Nephron progenitor cell (in vitro differentiated cells): ENCODE measurements around the gene G6PC3.
"Not testable (repeated sequence)": the region's sequence is repeated elsewhere in the genome, so short reads cannot be mapped to it uniquely, and the experiment has no call there.

Source experiments
- DNase-seq: peaks from one replicate; pipeline ENCODE4 v3.0.0; 2021
- H3K27ac Mint-ChIP-seq: 2 replicates; pipeline ENCODE4 v1.8.0; 2021; ENCODE audit warnings: mild to moderate bottlenecking, moderate library complexity, mixed read lengths
- H3K27me3 Mint-ChIP-seq: 2 replicates; pipeline ENCODE4 v1.8.0; 2021; ENCODE audit warnings: mild to moderate bottlenecking, low read depth, mixed read lengths; ENCODE audit not compliant: poor library complexity
- H3K36me3 Mint-ChIP-seq: 2 replicates; pipeline ENCODE4 v1.8.0; 2021; ENCODE audit warnings: low read depth, mixed read lengths
- H3K4me1 Mint-ChIP-seq: 2 replicates; pipeline ENCODE4 v1.8.0; 2021; ENCODE audit warnings: mixed read lengths
- H3K4me3 Mint-ChIP-seq: 2 replicates; pipeline ENCODE4 v1.8.0; 2021; ENCODE audit warnings: mild to moderate bottlenecking, moderate library complexity, mixed read lengths
- H3K9me3 Mint-ChIP-seq: 2 replicates; pipeline ENCODE4 v1.8.0; 2021; ENCODE audit warnings: mild to moderate bottlenecking, moderate library complexity, mixed read lengths
- CTCF ChIP-seq: fragments of 200-600 bp; sonication (generic); IDR thresholded peaks from 2 replicates; pipeline ENCODE4 v1.5.0; 2021; ENCODE audit warnings: antibody characterized with exemption

G6PC3 gene

GRCh38 chr17:44094701-44095387 is 24.3 kb downstream of the G6PC3 start:
- H3K36me3 Mint-ChIP-seq = peaks cover 13% of the 10 kb centered on the region
- no peaks in the 10 kb centered on the region for H3K27me3 Mint-ChIP-seq
- H3K4me3 Mint-ChIP-seq = peak overlapping the region; percentile 79
- H3K9me3 Mint-ChIP-seq = no peaks in the 10 kb centered on the region
- TF ChIP-seq CTCF = no peak
- H3K4me1 Mint-ChIP-seq = peaks cover 38% of the 10 kb centered on the region
- H3K27ac Mint-ChIP-seq = no peak overlapping the region
- DNase-seq = no peak

GRCh38 chr17:44095388-44095646 is 24.8 kb downstream of the G6PC3 start:
- peak overlapping the region; percentile 100 for H3K27ac Mint-ChIP-seq
- H3K27me3 Mint-ChIP-seq = no peaks in the 10 kb centered on the region
- TF ChIP-seq CTCF = no peak
- H3K4me1 Mint-ChIP-seq = peaks cover 38% of the 10 kb centered on the region
- no peak for DNase-seq
- peaks cover 13% of the 10 kb centered on the region for H3K36me3 Mint-ChIP-seq
- peak overlapping the region; percentile 79 for H3K4me3 Mint-ChIP-seq
- H3K9me3 Mint-ChIP-seq = no peaks in the 10 kb centered on the region

- peak; percentile 75 for DNase-seq
- Mint-ChIP-seq H3K27me3 (no peaks in the 10 kb centered on the region), H3K27ac (peak overlapping the region; percentile 100), H3K4me3 (peak overlapping the region; percentile 79), H3K4me1 (peaks cover 38% of the 10 kb centered on the region), H3K9me3 (no peaks in the 10 kb centered on the region), H3K36me3 (peaks cover 11% of the 10 kb centered on the region)
- TF ChIP-seq CTCF = no peak
Measured at GRCh38 chr17:44095647-44096496, 25.3 kb downstream of the G6PC3 start.

GRCh38 chr17:44097110-44097958 is 26.8 kb downstream of the G6PC3 start:
- H3K27me3 Mint-ChIP-seq = no peaks in the 10 kb centered on the region
- TF ChIP-seq CTCF = no peak
- no peak for DNase-seq
- no peak overlapping the region for H3K4me3 Mint-ChIP-seq
- no peaks in the 10 kb centered on the region for H3K9me3 Mint-ChIP-seq
- H3K4me1 Mint-ChIP-seq = peaks cover 49% of the 10 kb centered on the region
- peak overlapping the region; percentile 100 for H3K27ac Mint-ChIP-seq
- no peaks in the 10 kb centered on the region for H3K36me3 Mint-ChIP-seq

GRCh38 chr17:44101858-44102257 is 31.3 kb downstream of the G6PC3 start:
- H3K4me3 Mint-ChIP-seq, H3K9me3 Mint-ChIP-seq, H3K36me3 Mint-ChIP-seq, H3K27me3 Mint-ChIP-seq, H3K27ac Mint-ChIP-seq, DNase-seq: not testable (repeated sequence)
- peaks cover 46% of the 10 kb centered on the region for H3K4me1 Mint-ChIP-seq
